HepG2 (cell line): ENCODE measurements around the gene SPHK2.
"Not testable (repeated sequence)": the region's sequence is repeated elsewhere in the genome, so short reads cannot be mapped to it uniquely, and the experiment has no call there.

Experiments
- HIVEP1 ChIP-seq: sonication (generic); formaldehyde crosslinking; IDR thresholded peaks from 2 replicates; pipeline ENCODE4 v1.4.0; 2020; ENCODE audit warnings: mild to moderate bottlenecking, missing genetic modification reagents
- POLR2AphosphoS5 ChIP-seq: IDR thresholded peaks from 2 replicates; pipeline ENCODE4 v1.6.1; 2012; ENCODE audit warnings: low read depth, low read length
- RXRA ChIP-seq: sonication (generic); formaldehyde crosslinking; IDR thresholded peaks from 2 replicates; pipeline ENCODE4 v1.5.1; 2020; ENCODE audit warnings: missing genetic modification reagents
- SMYD3 ChIP-seq: sonication (generic); formaldehyde crosslinking; IDR thresholded peaks from 2 replicates; pipeline ENCODE4 v1.8.1; 2023; ENCODE audit warnings: mild to moderate bottlenecking, missing genetic modification reagents
- ZBTB1 ChIP-seq: sonication (generic); formaldehyde crosslinking; IDR thresholded peaks from 2 replicates; pipeline ENCODE4 v1.4.0; 2020; ENCODE audit warnings: missing genetic modification reagents, borderline replicate concordance

GRCh38 chr19:48632286-48632685, 13.0 kb downstream of the SPHK2 start:
- not testable (repeated sequence) for TF ChIP-seq SMYD3 (CRISPR knock-in tag); ZBTB1 (CRISPR knock-in tag); RXRA (CRISPR knock-in tag); POLR2AphosphoS5; HIVEP1 (CRISPR knock-in tag)
